K562 (cell line): ENCODE results near the gene LIPT2. TPM values are rescaled to one million over a fixed set of nuclear protein-coding genes. Genes with fewer than 3 reads are reported as not detected.

Experiments used
- ATAC-seq: fragments of 200-7000 bp; cut with Tn5 transposase; 3 replicates; pipeline ENCODE4 v1.9.1; 2020; ENCODE audit warnings: moderate library complexity
- BruUV-seq: library from RNA; stranded (reverse); fragments of 400-500 nt; replicated peaks from 2 replicates; lab custom pipeline; 2021; lab: Mats Ljungman, UMichigan
- CTCF ChIA-PET: fragments of 300-600 bp; formaldehyde crosslinking; extraction: SDS; loops from one replicate; lab custom pipeline; 2021; ENCODE audit warnings: low intra/inter-chr PET ratio; lab: Yijun Ruan, JAX
- POLR2A ChIA-PET: fragments of 300-600, 350-650 bp; sonication (Branson Sonifier 250); formaldehyde crosslinking; extraction: SDS; loops from one replicate; lab custom pipeline; 2021; ENCODE audit warnings: antibody characterized with exemption, inconsistent platforms; lab: Yijun Ruan, JAX
- DNase-seq, 4 experiments: peaks; one replicate each; pipeline versions ENCODE4 v3.0.0 to v3.0.0-alpha.2; 2011 to 2018; ENCODE audit warnings: low spot score in 3 of 4, mixed read lengths in 3 of 4; ENCODE audit errors: extremely low read depth in 1 of 4
- FAIRE-seq: peaks from 2 replicates; lab custom pipeline; 2011; peaks lifted over from hg19 to GRCh38; lab: Jason Lieb, UNC
- H2AFZ ChIP-seq: 2 replicates; pipeline ENCODE4 v1.6.0; 2011; ENCODE audit warnings: low read depth, low read length, control low read depth, inconsistent platforms
- H3K27ac ChIP-seq: fragments of 200-600 bp; 3 replicates; pipeline ENCODE4 v1.8.0; 2011; ENCODE audit warnings: low read depth, mild to moderate bottlenecking, control low read depth, inconsistent platforms, low read length, moderate library complexity, mixed read lengths; ENCODE audit errors: extremely low read depth
- H3K27me3 ChIP-seq, 2 experiments: fragments of 300-600 bp in 1 of 2; 2 replicates in 1 of 2; 3 replicates in 1 of 2; pipeline versions ENCODE4 v1.6.0 to v1.8.0; 2011; ENCODE audit warnings: inconsistent platforms in 2 of 2, low read length in 2 of 2, mild to moderate bottlenecking in 1 of 2, mixed read lengths in 1 of 2, moderate library complexity in 1 of 2; ENCODE audit not compliant: control insufficient read depth in 2 of 2, insufficient read depth in 2 of 2
- H3K36me3 ChIP-seq: fragments of 300-600 bp; 3 replicates; pipeline ENCODE4 v1.8.0; 2011; ENCODE audit warnings: mild to moderate bottlenecking, low read length, inconsistent platforms; ENCODE audit not compliant: control insufficient read depth, insufficient read depth
- H3K4me1 ChIP-seq, 2 experiments: fragments of 200-600 bp in 1 of 2; replicated peaks in 1 of 2; 2 replicates in 1 of 2; 3 replicates in 1 of 2; pipeline versions ENCODE4 v1.5.1 to v1.8.0; 2011; ENCODE audit warnings: inconsistent platforms in 2 of 2, low read length in 2 of 2, mild to moderate bottlenecking in 1 of 2, mixed read lengths in 1 of 2, moderate library complexity in 1 of 2; ENCODE audit not compliant: control insufficient read depth in 2 of 2, insufficient read depth in 2 of 2
- H3K4me2 ChIP-seq: 2 replicates; pipeline ENCODE4 v1.6.1; 2011; ENCODE audit warnings: low read length, control low read depth, inconsistent platforms, mixed read lengths; ENCODE audit not compliant: insufficient read depth
- H3K4me3 ChIP-seq: fragments of 200-600 bp; sonication (generic), shearing (Covaris generic); 2 replicates; pipeline ENCODE4 v1.5.1; 2016; ENCODE audit warnings: control low read depth, inconsistent platforms
- H3K79me2 ChIP-seq: fragments of 200-600 bp; 3 replicates; pipeline ENCODE4 v1.8.0; 2011; ENCODE audit warnings: low read length, inconsistent platforms; ENCODE audit not compliant: control insufficient read depth, insufficient read depth
- H3K9ac ChIP-seq, 2 experiments: 2 replicates each; pipeline versions ENCODE4 v1.6.0 to v1.6.1; 2011; ENCODE audit warnings: low read depth in 2 of 2, low read length in 2 of 2, control low read depth in 1 of 2, inconsistent platforms in 1 of 2, mild to moderate bottlenecking in 1 of 2, mixed read lengths in 1 of 2; ENCODE audit not compliant: insufficient read depth in 1 of 2
- H3K9me1 ChIP-seq: one replicate; pipeline ENCODE4 v1.6.0; 2011; ENCODE audit warnings: inconsistent platforms, mild to moderate bottlenecking, low read length, moderate library complexity; ENCODE audit not compliant: control insufficient read depth, insufficient read depth
- H3K9me3 ChIP-seq: replicated peaks from 2 replicates; pipeline ENCODE4 v1.5.1; 2011; ENCODE audit warnings: low read depth, low read length, inconsistent platforms; ENCODE audit not compliant: control insufficient read depth, insufficient read depth
- H4K20me1 ChIP-seq: replicated peaks from 2 replicates; pipeline ENCODE4 v1.6.1; 2011; ENCODE audit warnings: low read length, inconsistent platforms, mixed read lengths; ENCODE audit not compliant: control insufficient read depth, insufficient read depth
- BRCA1 ChIP-seq, 2 experiments: fragments of 450-650 bp in 1 of 2; sonication (generic) in 1 of 2; formaldehyde crosslinking in 1 of 2; IDR thresholded peaks; 2 replicates each; pipeline versions ENCODE4 v1.5.0 to v1.6.1; 2017 to 2020; ENCODE audit warnings: mild to moderate bottlenecking in 1 of 2, missing genetic modification reagents in 1 of 2
- ESRRA ChIP-seq: fragments of 450-650 bp; IDR thresholded peaks from 2 replicates; pipeline ENCODE4 v1.6.1; 2014; ENCODE audit warnings: low read depth, mild to moderate bottlenecking, moderate library complexity, borderline replicate concordance
- HDAC8 ChIP-seq: fragments of 450-650 bp; IDR thresholded peaks from 2 replicates; pipeline ENCODE4 v1.6.1; 2016; ENCODE audit warnings: mild to moderate bottlenecking, missing genetic modification characterization, moderate library complexity, missing compliant biosample characterization
- MYNN ChIP-seq, 2 experiments: sonication (generic); formaldehyde crosslinking in 1 of 2; IDR thresholded peaks; 2 replicates each; pipeline versions ENCODE4 v1.5.0 to v1.6.1; 2016 to 2020; ENCODE audit warnings: antibody characterized with exemption in 1 of 2, missing genetic modification reagents in 1 of 2
- NCOA6 ChIP-seq: fragments of 450-650 bp; IDR thresholded peaks from 2 replicates; pipeline ENCODE4 v1.6.1; 2017; ENCODE audit warnings: mild to moderate bottlenecking
- NFRKB ChIP-seq: fragments of 450-650 bp; IDR thresholded peaks from 2 replicates; pipeline ENCODE4 v1.6.1; 2016; ENCODE audit warnings: low read depth
- SMARCA4 ChIP-seq: fragments of 450-650 bp; IDR thresholded peaks from 2 replicates; pipeline ENCODE4 v1.6.1; 2016
- SMARCA5 ChIP-seq: fragments of 450-650 bp; IDR thresholded peaks from 2 replicates; pipeline ENCODE4 v1.6.1; 2016
- TBL1XR1 ChIP-seq, 2 experiments: IDR thresholded peaks; 2 replicates each; pipeline ENCODE4 v1.6.1; 2012; ENCODE audit warnings: improper control_type of control experiment in 2 of 2, low read length in 2 of 2, mild to moderate bottlenecking in 1 of 2
- ZBTB1 ChIP-seq: sonication (generic); formaldehyde crosslinking; IDR thresholded peaks from 2 replicates; pipeline ENCODE4 v1.8.1; 2023; ENCODE audit warnings: missing genetic modification reagents, low read depth, mild to moderate bottlenecking, borderline replicate concordance
- ZKSCAN3 ChIP-seq: fragments of 250-450 bp; sonication (Bioruptor Pico); IDR thresholded peaks from 2 replicates; pipeline ENCODE4 v1.4.0; 2020
- WGBS: fragments of 100-300 bp; shearing (Covaris generic); methylation state at CpG from one replicate; pipeline ENCODE4 v1.1.6; 2016; ENCODE audit warnings: low coverage, mixed read lengths; ENCODE audit not compliant: insufficient coverage; ENCODE audit errors: missing lambda C conversion rate; 5-methylcytosine and 5-hydroxymethylcytosine counted together
- in situ Hi-C: fragments of 300-500 bp; cut with MboI; formaldehyde crosslinking; loops from 4 replicates; pipeline ENCODE4 v1.15.0; 2018; ENCODE audit warnings: inconsistent platforms, mixed read lengths
- intact Hi-C: fragments of 100-400 bp; cut with micrococcal nuclease; formaldehyde crosslinking; loops from 2 replicates; pipeline ENCODE4 v1.14.2; 2022
- polyA plus RNA-seq, 8 experiments: library from polyadenylated mRNA; depleted of rRNA in 4 of 8; stranded (reverse) in 5 of 8; unstranded in 3 of 8; fragments of >200 nt; fragmentation: Nextera tagmentation in 2 of 8; fragmentation: Illumina TruSeq in 1 of 8; extraction: Ambion mirVana in 2 of 8; extraction: Trizol in 1 of 8; gene quantifications; 2 replicates each; pipeline versions ENCODE4 v1.2.1 to v1.2.3, GENCODE V29; 2011 to 2014; ENCODE audit warnings: inconsistent platforms in 1 of 8, missing spikeins in 1 of 8
- total RNA-seq, 7 experiments: library from RNA; depleted of rRNA in 6 of 7; stranded (reverse); fragments of >200 nt in 6 of 7; fragmentation: Illumina TruSeq in 2 of 7; extraction: Trizol in 2 of 7; gene quantifications; 2 replicates each; pipeline versions ENCODE4 v1.2.1 to v1.2.3, GENCODE V29; 2011 to 2021; ENCODE audit warnings: low replicate concordance in 1 of 7
- TF ChIP-seq, protein P1 (sequence below), 2 experiments: fragments of 250-450 bp in 1 of 2; fragments of 450-650 bp in 1 of 2; sonication (Bioruptor Pico) in 1 of 2; IDR thresholded peaks; 2 replicates each; pipeline versions ENCODE4 v1.6.1 to v1.8.0; 2016 to 2021; ENCODE audit warnings: mild to moderate bottlenecking in 2 of 2, moderate library complexity in 2 of 2, missing compliant biosample characterization in 1 of 2, missing genetic modification characterization in 1 of 2

The LIPT2 gene
- total and polyA plus RNA-seq, 9 of the 15 experiments (the other 6 are each of a cell fraction or from before 2014, with no cell fraction given), result 1.00 to 5.2 (median 3.5) TPM

GRCh38 chr11:74521666-74522252, 28.2 kb upstream of the LIPT2 start:
- Histone ChIP-seq H3K27me3 (peaks cover 0 to 2% of the 10 kb centered on the region in 2 experiments; a peak in 4 of 5 replicates), H3K4me3 (no peak overlapping the region), H2AFZ (no peak overlapping the region), H4K20me1 (no peaks in the 10 kb centered on the region), H3K36me3 (no peaks in the 10 kb centered on the region), H3K79me2 (no peaks in the 10 kb centered on the region), H3K27ac (no peak overlapping the region), H3K4me2 (no peak overlapping the region), H3K9ac (no peak overlapping the region; a peak in 1 of 4 replicates), H3K9me3 (no peaks in the 10 kb centered on the region), H3K4me1 (no peaks in the 10 kb centered on the region), H3K9me1 (no peaks in the 10 kb centered on the region)
- FAIRE-seq (no peak), ATAC-seq (no peak), DNase-seq (no peak)
- in situ Hi-C loops, result no loop called here
- BruUV-seq, result no TSS peak
- no peak for TF ChIP-seq ZKSCAN3
- TF ChIP-seq ESRRA, result no peak
- TF ChIP-seq, protein P1, sequence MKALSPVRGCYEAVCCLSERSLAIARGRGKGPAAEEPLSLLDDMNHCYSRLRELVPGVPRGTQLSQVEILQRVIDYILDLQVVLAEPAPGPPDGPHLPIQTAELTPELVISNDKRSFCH (CRISPR knock-in tag; IDR thresholded peaks at IDR 0.05), result no peak
- TF ChIP-seq, protein P1 (tag; IDR thresholded peaks at IDR 0.05), result no peak
- TF ChIP-seq TBL1XR1 (IDR thresholded peaks at IDR 0.05; ENCODE audit: low read length in 2 of 2), result no peak
- TF ChIP-seq HDAC8, result no peak
- TF ChIP-seq BRCA1 (IDR thresholded peaks at IDR 0.05), result no peak
- no peak for TF ChIP-seq BRCA1 (CRISPR knock-in tag; IDR thresholded peaks at IDR 0.05)
- no peak for TF ChIP-seq SMARCA4
- no peak for TF ChIP-seq MYNN (IDR thresholded peaks at IDR 0.05)
- no peak for TF ChIP-seq MYNN (CRISPR knock-in tag; IDR thresholded peaks at IDR 0.05)
- no peak for TF ChIP-seq ZBTB1 (CRISPR knock-in tag)
- TF ChIP-seq NFRKB, result no peak
- TF ChIP-seq SMARCA5, result no peak
- no peak for TF ChIP-seq NCOA6
- 36% methylated on average over 1 of the region's 2 CpGs for WGBS
- POLR2A ChIA-PET, result interaction anchor here (0.6 to 0.7 kb wide), 2 partner anchors 10 to 28 kb away, joined by 3 read pairs; partner anchors contain the start of gene LIPT2
- CTCF ChIA-PET, result no interaction called here
- intact Hi-C loops, result no loop called here
